ENCODE data around the gene MYADM.
"Not testable (repeated sequence)": the region's sequence is repeated elsewhere in the genome, so short reads cannot be mapped to it uniquely, and the experiment has no call there.

The MYADM gene, protein sequence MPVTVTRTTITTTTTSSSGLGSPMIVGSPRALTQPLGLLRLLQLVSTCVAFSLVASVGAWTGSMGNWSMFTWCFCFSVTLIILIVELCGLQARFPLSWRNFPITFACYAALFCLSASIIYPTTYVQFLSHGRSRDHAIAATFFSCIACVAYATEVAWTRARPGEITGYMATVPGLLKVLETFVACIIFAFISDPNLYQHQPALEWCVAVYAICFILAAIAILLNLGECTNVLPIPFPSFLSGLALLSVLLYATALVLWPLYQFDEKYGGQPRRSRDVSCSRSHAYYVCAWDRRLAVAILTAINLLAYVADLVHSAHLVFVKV

GRCh38 chr19:53867225-53868090, at the start of gene MYADM:
MYADM (plus strand) TSS chr19:53867883; CDS start chr19:53873530, 5,647 bp downstream.
- DNase-seq, result peak; percentile 93 to 96

DNA sequence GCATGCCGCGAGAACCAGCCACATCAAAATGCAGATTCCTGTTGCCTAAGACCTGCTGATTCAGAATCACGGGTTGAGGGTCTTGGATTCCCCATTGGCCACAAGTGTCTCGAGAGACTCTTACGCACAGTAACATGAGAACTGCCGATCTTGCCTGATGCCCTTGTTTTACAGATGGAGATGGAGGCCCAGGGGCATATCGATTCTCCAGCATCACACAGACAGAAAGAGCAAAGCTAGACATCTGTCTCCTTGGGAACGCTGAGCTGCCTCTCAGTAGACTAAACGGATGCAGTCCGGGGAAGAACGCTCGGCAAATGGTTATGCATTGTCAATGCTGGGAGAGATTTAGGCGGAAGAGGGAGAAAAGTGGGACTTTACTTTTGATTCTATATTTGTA, 48.9 kb upstream of the MYADM start:
- DNase-seq, result no peak

DNA sequence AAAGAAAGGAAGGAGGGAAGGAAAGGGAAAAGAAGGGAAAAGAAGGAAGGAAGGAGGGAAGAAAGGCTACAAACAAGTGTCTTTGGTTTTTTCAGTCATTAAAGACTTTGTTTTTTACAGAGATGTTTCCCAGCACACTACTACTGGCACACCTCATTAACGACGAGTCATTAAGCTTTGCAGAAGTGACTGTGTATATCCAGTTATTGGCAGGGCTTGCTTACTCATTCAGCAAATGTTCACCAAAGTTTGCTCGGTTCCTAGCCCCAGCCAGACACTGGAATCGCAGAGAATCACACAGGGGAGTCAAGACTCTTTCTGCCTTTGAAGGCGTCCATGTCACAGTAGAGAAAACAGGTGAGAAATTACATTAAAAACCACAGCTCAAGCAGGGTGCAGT, 47.8 kb upstream of the MYADM start:
- no peak for DNase-seq

DNA sequence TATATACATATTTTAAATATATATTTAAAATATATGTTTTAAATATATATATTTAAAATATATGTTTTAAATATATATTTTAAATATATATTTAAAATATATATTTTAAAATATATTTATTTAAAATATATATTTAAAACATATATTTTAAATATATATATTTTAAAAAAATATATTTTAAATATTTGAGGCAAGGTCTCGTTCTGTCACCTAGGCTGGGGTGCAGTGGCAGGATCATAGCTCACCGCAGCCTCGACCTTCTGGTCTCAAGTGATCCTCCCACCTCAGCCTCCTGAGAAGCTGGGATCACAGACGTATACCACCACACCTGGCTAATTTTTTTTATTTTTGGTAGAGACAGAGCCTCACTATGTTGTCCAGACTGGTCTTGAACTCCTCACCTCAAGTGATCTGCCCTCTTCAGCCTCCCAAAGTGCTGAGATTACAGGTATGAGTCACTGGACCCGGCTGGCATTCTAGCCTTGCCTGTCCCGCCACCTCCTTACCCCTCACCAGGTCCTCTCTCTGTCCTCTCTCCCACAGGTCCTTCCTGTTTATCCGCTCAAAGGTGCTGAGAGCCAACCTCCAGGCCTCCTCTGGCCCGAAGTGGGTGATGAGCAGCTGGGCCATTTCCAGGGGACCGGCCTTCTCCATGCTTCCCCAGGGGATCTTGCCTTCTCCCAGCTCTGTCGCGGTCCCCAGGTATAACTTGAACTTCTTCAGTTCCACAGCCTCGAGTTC, 44.1 kb upstream of the MYADM start:
- DNase-seq, result no peak

- no peak for DNase-seq
These were observed 43.5 kb upstream of the MYADM start, which contains the start of gene NLRP12 for GRCh38 chr19:53824134-53824611. NLRP12 (minus strand) TSS chr19:53824314; CDS start chr19:53824174, 140 bp downstream.

DNA sequence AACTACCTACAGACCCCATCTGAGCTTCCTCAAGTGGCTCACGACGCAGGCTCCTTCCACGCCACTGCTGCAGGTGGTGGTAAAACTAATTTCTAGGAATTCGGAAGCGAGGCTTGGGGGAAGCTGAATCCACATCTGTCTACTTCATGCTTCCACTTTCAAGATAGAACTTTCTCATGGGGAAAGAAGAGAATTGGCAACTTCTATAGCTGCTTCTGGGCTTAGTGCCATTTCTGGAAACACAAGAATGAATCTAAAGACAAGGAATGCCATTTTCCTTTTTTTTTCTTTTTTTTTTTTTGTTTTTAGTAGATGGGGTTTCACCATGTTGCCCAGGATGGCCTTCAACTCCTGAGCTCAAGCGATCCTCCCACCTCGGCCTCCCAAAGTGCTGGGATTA, 40.8 kb upstream of the MYADM start:
- DNase-seq, result no peak

DNA sequence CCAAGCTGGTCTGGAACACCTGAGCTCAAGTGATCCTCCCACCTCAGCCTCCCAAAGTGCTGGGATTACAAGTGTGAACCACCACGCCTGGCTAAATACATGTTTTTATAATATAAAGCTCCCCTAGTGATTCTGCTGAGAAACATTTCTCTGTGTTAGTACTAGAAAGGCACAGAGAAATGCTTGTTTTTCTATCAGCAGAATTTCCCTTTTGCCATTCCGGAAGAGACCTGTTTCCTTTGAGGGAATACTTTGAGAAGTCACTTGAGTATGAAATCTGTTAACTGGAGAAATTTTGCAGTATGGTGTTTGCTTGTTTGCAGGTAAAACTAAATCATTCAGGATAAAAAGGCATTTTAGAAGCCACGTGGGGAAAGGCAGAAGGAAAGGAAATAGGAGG, 39.2 kb upstream of the MYADM start:
- DNase-seq, result no peak

DNA sequence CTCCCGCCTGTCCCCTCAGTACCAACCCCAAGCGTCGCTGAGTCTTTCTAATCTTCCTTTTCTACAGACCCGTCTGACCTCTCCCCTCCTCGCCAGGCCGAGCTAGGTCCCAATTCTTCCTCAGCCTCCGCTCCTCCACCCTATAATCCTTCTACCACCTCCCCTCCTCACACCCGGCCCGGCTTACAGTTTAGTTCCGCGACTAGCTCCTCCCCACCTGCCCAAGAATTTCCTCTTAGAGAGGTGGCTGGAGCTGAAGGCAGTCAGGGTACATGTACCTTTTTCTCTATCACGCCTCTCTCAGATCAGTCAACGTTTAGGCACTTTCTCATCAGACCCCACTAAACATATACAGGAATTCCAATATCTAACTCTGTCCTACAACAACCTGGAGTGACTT, 34.8 kb upstream of the MYADM start:
- DNase-seq, result not testable (repeated sequence)

DNA sequence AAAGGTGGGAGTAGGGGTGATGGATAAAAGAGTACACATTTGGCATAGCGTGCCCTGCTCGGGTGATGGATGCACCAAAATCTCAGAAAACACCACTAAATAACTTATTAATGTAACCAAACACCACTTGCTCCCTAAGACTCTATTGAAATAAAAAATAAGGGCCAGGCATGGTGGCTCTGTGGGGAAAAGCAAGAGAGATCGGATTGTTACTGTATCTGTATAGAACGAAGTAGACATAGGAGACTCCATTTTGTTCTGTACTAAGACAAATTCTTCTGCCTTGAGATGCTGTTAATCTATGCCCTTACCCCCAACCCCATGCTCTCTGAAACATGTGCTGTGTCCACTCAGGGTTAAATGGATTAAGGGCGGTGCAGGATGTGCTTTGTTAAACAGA, 29.2 kb upstream of the MYADM start:
- DNase-seq, result not testable (repeated sequence)

DNA sequence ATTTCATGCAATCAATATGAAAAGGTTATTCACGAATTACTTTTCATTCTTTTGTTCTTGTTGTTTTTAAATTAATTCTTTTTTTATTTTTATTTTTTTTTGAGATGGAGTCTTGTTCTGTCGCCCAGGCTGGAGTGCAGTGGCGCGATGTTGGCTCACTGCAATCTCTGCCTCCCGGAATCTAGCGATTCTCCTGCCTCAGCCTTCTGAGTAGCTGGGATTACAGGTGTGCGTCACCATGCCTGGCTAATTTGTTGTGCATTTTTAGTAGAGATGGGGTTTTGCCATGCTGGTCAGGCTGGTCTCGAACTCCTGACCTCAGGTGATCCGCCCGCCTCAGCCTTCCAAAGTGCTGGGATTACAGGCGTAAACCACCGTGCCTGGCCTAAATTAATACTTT, 27.4 kb upstream of the MYADM start:
- DNase-seq, result not testable (repeated sequence)

GRCh38 chr19:53840914-53841313, 26.8 kb upstream of the MYADM start:
- not testable (repeated sequence) for DNase-seq

DNA sequence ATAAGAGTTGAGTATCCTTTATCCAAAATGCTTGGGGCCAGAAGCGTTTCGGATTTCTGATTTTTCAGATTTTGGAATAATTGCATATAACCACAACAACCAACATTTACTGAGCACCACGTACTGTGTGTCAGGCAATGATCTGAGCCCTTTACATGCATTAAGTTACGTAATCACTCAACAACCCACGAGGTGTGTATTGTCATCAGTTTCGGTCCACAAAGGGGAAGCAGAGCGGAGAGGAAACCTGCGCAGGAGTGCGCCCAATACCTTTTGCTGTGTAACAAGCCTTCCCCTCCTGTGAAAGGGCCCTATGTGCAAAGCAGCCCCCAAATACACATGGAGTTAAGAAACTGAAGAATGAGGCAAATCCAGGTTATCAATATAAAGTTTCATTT, 22.8 kb upstream of the MYADM start:
- no peak for DNase-seq

GRCh38 chr19:53847555-53847954, 20.1 kb upstream of the MYADM start:
- no peak for DNase-seq

DNA sequence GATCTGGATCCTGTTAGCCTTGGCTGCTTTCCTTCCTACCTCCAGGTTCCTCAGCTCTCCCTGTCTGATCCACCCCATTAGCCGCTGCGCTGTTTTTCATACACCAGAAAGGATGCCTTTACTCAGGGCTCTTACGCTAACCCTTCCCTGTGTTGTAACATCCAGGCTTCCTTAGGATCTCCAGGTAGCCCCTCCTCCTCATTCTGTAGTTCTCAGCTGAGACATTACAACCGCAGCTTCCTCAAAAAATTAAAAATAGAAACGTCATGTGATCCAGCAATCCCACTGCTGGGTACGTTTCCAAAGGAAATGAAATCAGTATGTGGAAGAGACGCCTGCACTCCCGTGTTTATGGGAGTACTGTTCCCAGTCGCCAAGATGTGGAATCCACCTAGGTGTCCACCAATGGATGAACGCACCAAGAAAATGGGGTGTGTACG, 18.4 kb upstream of the MYADM start:
- no peak for DNase-seq

GRCh38 chr19:53853707-53854106, 14.0 kb upstream of the MYADM start:
- DNase-seq, result no peak

GRCh38 chr19:53864308-53864836, 3.3 kb upstream of the MYADM start:
- DNase-seq, result peak; percentile 45 to 55

- no peak for DNase-seq
These were observed 2.2 kb upstream of the MYADM start for GRCh38 chr19:53865523-53865917.

DNA sequence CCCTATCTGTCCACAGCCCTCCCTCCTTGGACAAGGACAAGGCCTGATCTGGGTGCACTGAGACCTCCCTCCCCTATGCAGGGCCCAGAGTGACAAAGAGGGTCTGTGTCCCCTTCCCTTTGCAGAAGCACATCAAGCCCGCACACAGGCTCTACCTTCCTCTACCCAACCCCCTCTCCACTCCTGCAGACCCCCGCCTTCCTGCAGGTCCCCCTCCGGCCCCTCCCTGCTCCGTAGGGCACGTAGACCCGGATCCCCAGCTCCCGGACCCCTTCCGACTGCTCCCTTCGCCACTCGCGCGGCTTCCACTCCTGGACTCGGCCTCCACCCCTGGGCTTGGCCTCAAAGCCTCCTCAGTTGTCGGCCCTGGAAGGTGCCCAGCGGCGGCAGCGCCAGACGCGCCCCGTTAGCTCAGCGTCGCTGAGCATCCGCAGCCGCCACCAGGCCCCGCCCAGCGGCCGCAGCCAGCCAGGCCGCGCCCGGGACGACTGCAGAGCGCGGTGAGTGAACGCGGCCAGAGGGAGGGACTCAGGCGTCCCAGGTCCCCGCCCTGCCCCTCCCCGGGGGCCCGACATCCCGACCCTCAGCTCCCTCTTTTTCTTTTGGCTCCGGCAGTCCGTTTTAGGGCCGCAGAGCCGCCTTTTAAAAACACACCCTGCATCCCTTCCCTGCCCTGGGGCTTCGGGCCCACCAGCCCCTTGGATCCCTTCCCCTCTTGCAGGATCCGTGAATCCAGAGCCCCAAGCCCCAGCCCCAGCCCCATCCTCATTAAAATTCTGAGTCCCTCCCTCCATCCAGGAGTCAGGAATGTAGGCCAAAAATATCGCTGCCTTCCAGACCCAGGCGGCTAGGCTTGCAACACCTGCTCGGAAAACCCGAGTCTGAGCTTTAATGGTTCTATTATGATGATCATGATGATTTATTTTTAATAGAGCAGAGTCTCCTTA, 1.5 kb upstream of the MYADM start:
- DNase-seq, result peak; percentile 71 to 77

- no peak for DNase-seq
These were observed 838 bp upstream of the MYADM start for GRCh38 chr19:53866865-53867224.

GRCh38 chr19:53868091-53868891, 608 bp downstream of the MYADM start:
- peak; percentile 8 to 20 for DNase-seq
